Thymus (tissue), 11 donors: ENCODE measurements around the gene CHRDL2. TPM values are rescaled to one million over a fixed set of nuclear protein-coding genes. Genes with fewer than 3 reads are reported as not detected.

Experiments
- DNase-seq, 9 donors: peaks; one replicate each; pipeline ENCODE4 v3.0.0-alpha.2; 2013; ENCODE audit warnings: low spot score in 9 of 9, low read depth in 6 of 9, missing footprints in 1 of 9
- H3K27ac ChIP-seq, 2 donors: one replicate each; pipeline ENCODE4 v1.5.1; 2013; ENCODE audit warnings: control low read depth in 1 of 2, low read depth in 1 of 2, low read length in 1 of 2, mild to moderate bottlenecking in 1 of 2, moderate library complexity in 1 of 2
- H3K27me3 ChIP-seq, 2 donors: one replicate each; pipeline ENCODE4 v1.5.1; 2013; ENCODE audit warnings: low read length in 1 of 2; ENCODE audit not compliant: control insufficient read depth in 2 of 2, insufficient read depth in 1 of 2
- H3K36me3 ChIP-seq, 2 donors: one replicate each; pipeline ENCODE4 v1.5.1; 2013; ENCODE audit warnings: low read length in 1 of 2, mild to moderate bottlenecking in 1 of 2, moderate library complexity in 1 of 2; ENCODE audit not compliant: control insufficient read depth in 2 of 2, insufficient read depth in 2 of 2
- H3K4me1 ChIP-seq, 2 donors: one replicate each; pipeline ENCODE4 v1.5.1; 2013; ENCODE audit warnings: low read length in 2 of 2; ENCODE audit not compliant: control insufficient read depth in 2 of 2, insufficient read depth in 2 of 2
- H3K4me3 ChIP-seq, 2 donors: one replicate each; pipeline ENCODE4 v1.5.1; 2013; ENCODE audit warnings: low read length in 2 of 2, control low read depth in 1 of 2, mild to moderate bottlenecking in 1 of 2
- H3K9me3 ChIP-seq, 2 donors: one replicate each; pipeline ENCODE4 v1.5.1; 2013; ENCODE audit warnings: low read length in 1 of 2, mild to moderate bottlenecking in 1 of 2; ENCODE audit not compliant: control insufficient read depth in 2 of 2, insufficient read depth in 1 of 2
- WGBS: extraction: QIAGEN DNeasy Blood & Tissue Kit; methylation state at CpG from one replicate; pipeline ENCODE4 v1.1.7; 2013; 5-methylcytosine and 5-hydroxymethylcytosine counted together
- polyA plus RNA-seq: library from polyadenylated mRNA; stranded (reverse); fragments of 200-250 nt; gene quantifications from one replicate; pipeline ENCODE4 v1.2.3, GENCODE V29; 2013
- total RNA-seq: library from RNA; stranded (reverse); fragments of 120-200 nt; gene quantifications from one replicate; pipeline ENCODE4 v1.2.4, GENCODE V29; 2013
- donor health status: healthy.

Gene CHRDL2
- total and polyA plus RNA-seq, 2 donors = 0.30 TPM; not detected in 1

- no peaks in the 10 kb centered on the region for H3K36me3 ChIP-seq
- no peak overlapping the region for H3K4me3 ChIP-seq
- H3K27me3 ChIP-seq = peaks cover 21 to 31% of the 10 kb centered on the region in 2 donors
- DNase-seq = no peak
- no peaks in the 10 kb centered on the region for H3K4me1 ChIP-seq
- no peak overlapping the region for H3K27ac ChIP-seq
- no peaks in the 10 kb centered on the region for H3K9me3 ChIP-seq
- WGBS = 90% methylated on average over 2 of the region's 2 CpGs
Observed at GRCh38 chr11:74736031-74736430, 4.8 kb upstream of the CHRDL2 start.

- Histone ChIP-seq H3K27ac (no peak overlapping the region), H3K4me1 (no peaks in the 10 kb centered on the region), H3K4me3 (no peak overlapping the region), H3K9me3 (no peaks in the 10 kb centered on the region), H3K36me3 (no peaks in the 10 kb centered on the region), H3K27me3 (peaks cover 27 to 37% of the 10 kb centered on the region in 2 donors)
- WGBS = 89% methylated on average over 6 of the region's 6 CpGs
- DNase-seq = no peak
Observed at GRCh38 chr11:74735365-74735928, 4.2 kb upstream of the CHRDL2 start.

- H3K36me3 ChIP-seq = no peaks in the 10 kb centered on the region
- no peaks in the 10 kb centered on the region for H3K4me1 ChIP-seq
- no peak overlapping the region for H3K27ac ChIP-seq
- peaks cover 36 to 46% of the 10 kb centered on the region in 2 donors for H3K27me3 ChIP-seq
- H3K4me3 ChIP-seq = no peak overlapping the region
- H3K9me3 ChIP-seq = no peaks in the 10 kb centered on the region
- WGBS = 93% methylated on average over 1 of the region's 1 CpG
- DNase-seq = no peak
Observed at GRCh38 chr11:74734559-74734925, 3.3 kb upstream of the CHRDL2 start.

- Histone ChIP-seq H3K36me3 (no peaks in the 10 kb centered on the region), H3K27ac (no peak overlapping the region), H3K9me3 (no peaks in the 10 kb centered on the region), H3K4me1 (no peaks in the 10 kb centered on the region), H3K27me3 (peaks cover 40 to 80% of the 10 kb centered on the region in 2 donors), H3K4me3 (no peak overlapping the region)
- DNase-seq = no peak
- WGBS = 6% methylated on average over 40 of the region's 40 CpGs
Observed at GRCh38 chr11:74730571-74731260, 510 bp downstream of the CHRDL2 start.

GRCh38 chr11:74729397-74729796 is 1.8 kb downstream of the CHRDL2 start:
- DNase-seq = no peak
- Histone ChIP-seq H3K27me3 (peaks cover 37 to 90% of the 10 kb centered on the region in 2 donors), H3K9me3 (no peaks in the 10 kb centered on the region), H3K36me3 (no peaks in the 10 kb centered on the region), H3K4me3 (no peak overlapping the region), H3K4me1 (no peaks in the 10 kb centered on the region), H3K27ac (no peak overlapping the region)
- WGBS = 90% methylated on average over 4 of the region's 4 CpGs

- no peak overlapping the region for H3K27ac ChIP-seq
- no peaks in the 10 kb centered on the region for H3K9me3 ChIP-seq
- H3K4me1 ChIP-seq = no peaks in the 10 kb centered on the region
- WGBS = 22% methylated on average over 13 of the region's 13 CpGs
- H3K36me3 ChIP-seq = no peaks in the 10 kb centered on the region
- H3K4me3 ChIP-seq = no peak overlapping the region
- H3K27me3 ChIP-seq = peaks cover 25 to 67% of the 10 kb centered on the region in 2 donors
- DNase-seq = peak in 6 of 9 donors; percentile 8 to 63 (median 40)
Observed at GRCh38 chr11:74726547-74727182, 4.6 kb downstream of the CHRDL2 start.

GRCh38 chr11:74725701-74726100 is 5.5 kb downstream of the CHRDL2 start:
- WGBS = 90% methylated on average over 4 of the region's 4 CpGs
- Histone ChIP-seq H3K4me3 (no peak overlapping the region), H3K4me1 (no peaks in the 10 kb centered on the region), H3K9me3 (no peaks in the 10 kb centered on the region), H3K27me3 (peaks cover 15 to 58% of the 10 kb centered on the region in 2 donors), H3K27ac (no peak overlapping the region), H3K36me3 (no peaks in the 10 kb centered on the region)
- DNase-seq = no peak

GRCh38 chr11:74723511-74723910 is 7.7 kb downstream of the CHRDL2 start:
- no peak for DNase-seq
- Histone ChIP-seq H3K27me3 (peaks cover 0 to 39% of the 10 kb centered on the region in 2 donors), H3K27ac (no peak overlapping the region), H3K9me3 (no peaks in the 10 kb centered on the region), H3K36me3 (no peaks in the 10 kb centered on the region), H3K4me1 (no peaks in the 10 kb centered on the region), H3K4me3 (no peak overlapping the region)
- 90% methylated on average over 5 of the region's 5 CpGs for WGBS

- Histone ChIP-seq H3K27ac (no peak overlapping the region), H3K9me3 (no peaks in the 10 kb centered on the region)
Observed at GRCh38 chr11:74721479-74721835, 9.8 kb downstream of the CHRDL2 start.

More at GRCh38 chr11:74721479-74721835, 9.8 kb downstream of the CHRDL2 start:
- peaks cover 0 to 19% of the 10 kb centered on the region in 2 donors for H3K27me3 ChIP-seq
- H3K4me3 ChIP-seq = no peak overlapping the region
- H3K36me3 ChIP-seq = no peaks in the 10 kb centered on the region
- WGBS = 96% methylated on average over 3 of the region's 3 CpGs
- DNase-seq = no peak
- H3K4me1 ChIP-seq = no peaks in the 10 kb centered on the region
